ENCODE measurements around the gene TERT.
"Not testable (repeated sequence)": the region's sequence is repeated elsewhere in the genome, so short reads cannot be mapped to it uniquely, and the experiment has no call there.

Gene TERT

DNA sequence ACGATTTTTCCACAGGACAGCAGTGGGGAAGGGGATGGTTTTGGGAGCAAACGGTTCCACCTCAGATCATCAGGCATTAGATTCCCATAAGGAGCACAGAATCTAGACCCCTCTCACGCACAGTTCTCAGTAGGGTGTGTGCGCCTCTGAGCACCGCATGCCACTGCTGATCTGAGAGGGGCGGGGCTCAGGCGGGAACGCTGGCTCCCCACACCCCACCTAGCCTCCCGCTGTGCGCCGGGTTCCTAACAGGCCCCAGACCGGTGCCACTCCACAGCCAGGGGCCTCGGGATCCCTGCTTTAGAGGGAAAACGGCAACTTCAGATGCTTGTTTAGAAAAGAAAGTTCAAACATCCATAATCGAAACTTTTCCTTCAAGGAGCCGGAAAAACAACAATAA, 20.4 kb downstream of the TERT start:
- ATAC-seq (replicated peaks; ENCODE audit: extremely low read depth, poor library complexity, severe bottlenecking) = no peak
- Mint-ChIP-seq H3K9me3 (no peaks in the 10 kb centered on the region), H3K4me3 (no peak overlapping the region), H3K36me3 (ENCODE audit: insufficient read depth) (peaks cover 2% of the 10 kb centered on the region), H3K4me1 (peaks cover 8% of the 10 kb centered on the region), H3K27ac (ENCODE audit: low read depth) (no peak overlapping the region), H3K27me3 (no peaks in the 10 kb centered on the region)
- DNase-seq (ENCODE audit: low spot score in 2 of 2) = no peak

DNA sequence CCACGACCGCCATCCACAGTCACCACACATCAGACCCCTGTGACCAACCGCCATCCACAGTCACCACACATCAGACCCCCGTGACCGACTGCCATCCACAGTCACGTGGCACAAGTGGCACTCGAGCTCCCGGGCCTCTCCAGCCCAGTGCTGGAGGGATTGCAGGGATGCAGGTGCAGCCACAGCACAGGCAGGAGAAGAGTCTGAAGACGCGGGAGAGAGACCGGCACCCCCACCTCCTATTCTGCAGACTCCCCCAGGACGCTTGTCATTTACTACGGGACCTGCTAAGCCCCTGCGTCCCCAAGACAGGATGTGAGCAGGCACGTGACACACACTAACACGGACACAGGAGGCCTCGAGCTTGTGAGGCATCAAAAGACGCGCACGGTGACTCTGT, 21.1 kb downstream of the TERT start:
- Mint-ChIP-seq H3K27me3 (no peaks in the 10 kb centered on the region), H3K27ac (ENCODE audit: low read depth) (no peak overlapping the region), H3K4me3 (no peak overlapping the region), H3K9me3 (no peaks in the 10 kb centered on the region), H3K4me1 (peaks cover 13% of the 10 kb centered on the region), H3K36me3 (ENCODE audit: insufficient read depth) (peaks cover 2% of the 10 kb centered on the region)
- DNase-seq (ENCODE audit: low spot score in 2 of 2) = no peak
- ATAC-seq (replicated peaks; ENCODE audit: extremely low read depth, poor library complexity, severe bottlenecking) = no peak

DNA sequence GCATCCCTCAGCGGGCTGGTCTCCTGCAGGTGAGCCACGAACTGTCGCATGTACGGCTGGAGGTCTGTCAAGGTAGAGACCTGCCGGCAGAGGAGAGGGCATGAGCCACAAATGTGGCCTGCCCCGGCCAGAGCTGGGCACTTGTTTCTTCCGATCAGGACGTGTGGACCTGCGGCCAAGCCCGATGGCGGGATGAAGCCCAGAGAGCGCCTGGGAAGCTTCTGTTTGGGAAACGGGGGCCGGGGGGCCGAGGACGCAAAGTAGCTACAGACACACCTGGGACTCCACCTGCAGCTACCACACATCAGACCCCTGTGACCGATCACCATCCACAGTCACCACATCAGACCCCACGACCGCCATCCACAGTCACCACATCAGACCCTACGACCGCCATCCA, 22.7 kb downstream of the TERT start:
- Mint-ChIP-seq H3K27me3 (no peaks in the 10 kb centered on the region), H3K27ac (ENCODE audit: low read depth) (no peak overlapping the region), H3K9me3 (no peaks in the 10 kb centered on the region), H3K4me3 (no peak overlapping the region), H3K4me1 (peaks cover 18% of the 10 kb centered on the region), H3K36me3 (ENCODE audit: insufficient read depth) (peaks cover 2% of the 10 kb centered on the region)
- DNase-seq (ENCODE audit: low spot score in 2 of 2) (no peak), ATAC-seq (replicated peaks; ENCODE audit: extremely low read depth, poor library complexity, severe bottlenecking) (no peak)

DNA sequence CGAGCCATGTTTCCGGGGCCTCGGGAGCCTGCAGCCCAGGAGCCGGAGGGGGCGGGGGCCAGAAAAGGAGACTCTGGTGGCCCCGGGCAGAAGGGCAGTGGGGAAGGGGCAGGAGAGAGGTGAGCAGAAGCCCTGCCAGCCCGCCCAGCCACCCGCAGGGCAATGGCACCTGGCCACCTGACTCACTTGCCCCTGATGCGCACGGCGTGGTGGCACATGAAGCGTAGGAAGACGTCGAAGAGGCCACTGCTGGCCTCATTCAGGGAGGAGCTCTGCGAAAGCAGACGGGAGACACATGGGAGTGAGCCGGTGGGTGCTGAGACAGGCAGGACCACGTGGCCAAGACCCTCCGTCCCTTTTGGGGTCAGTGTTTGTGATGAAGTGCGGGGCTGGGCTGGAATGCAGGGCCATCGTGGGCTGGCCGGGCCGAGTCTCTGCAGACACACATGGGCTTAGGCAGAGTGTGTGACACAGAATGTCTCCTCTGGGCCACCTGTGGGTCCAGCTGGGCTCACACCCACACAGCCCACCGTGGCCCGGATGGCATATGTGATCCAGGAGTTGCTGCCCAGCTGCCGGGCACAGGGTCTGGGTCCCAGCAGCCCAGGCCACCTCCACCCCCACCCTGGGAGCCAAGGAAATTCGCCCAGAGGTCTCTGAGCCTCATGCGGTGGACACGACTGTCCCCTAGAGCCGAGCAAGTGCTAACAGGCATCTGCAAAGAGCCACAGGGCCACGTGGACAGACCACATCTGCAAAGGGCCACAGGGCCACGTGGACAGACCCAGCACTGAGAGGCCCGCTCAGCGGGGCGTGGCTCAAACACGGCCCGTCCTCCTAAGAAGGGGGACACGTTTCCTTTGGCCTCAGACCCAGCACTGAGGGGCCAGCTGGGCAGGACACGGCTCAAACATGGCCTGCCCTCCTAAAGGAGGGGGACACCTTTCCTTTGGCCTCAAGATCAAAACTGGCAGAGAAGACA, 23.6 kb downstream of the TERT start:
- no peak overlapping the region for H3K27ac Mint-ChIP-seq (ENCODE audit: low read depth)
- no peaks in the 10 kb centered on the region for H3K27me3 Mint-ChIP-seq
- ATAC-seq (replicated peaks; ENCODE audit: extremely low read depth, poor library complexity, severe bottlenecking) (no peak), DNase-seq (ENCODE audit: low spot score in 2 of 2) (no peak)
- peaks cover 12% of the 10 kb centered on the region for H3K4me1 Mint-ChIP-seq
- H3K4me3 Mint-ChIP-seq = no peak overlapping the region
- no peaks in the 10 kb centered on the region for H3K9me3 Mint-ChIP-seq
- H3K36me3 Mint-ChIP-seq (ENCODE audit: insufficient read depth) = peaks cover 2% of the 10 kb centered on the region

DNA sequence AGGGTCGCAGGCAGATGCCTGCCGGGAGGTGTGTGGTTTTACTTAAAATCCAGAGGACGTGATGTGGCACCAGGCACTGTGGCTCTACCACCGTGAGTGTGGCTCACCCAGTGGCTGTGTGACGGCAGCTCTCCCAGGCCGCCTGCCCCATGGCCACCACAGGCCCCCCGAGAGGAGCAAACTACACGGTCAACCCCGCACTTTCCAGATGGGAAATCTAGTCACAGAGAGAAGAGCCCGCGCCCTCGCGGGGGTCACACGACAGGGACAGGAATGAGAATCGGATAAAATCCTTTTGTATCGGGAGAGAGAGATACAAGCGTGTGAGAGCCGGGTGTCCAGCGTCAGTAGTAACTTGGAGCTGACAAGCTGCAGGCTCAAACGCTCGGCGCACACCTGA, 24.4 kb downstream of the TERT start:
- H3K4me1 Mint-ChIP-seq = peaks cover 10% of the 10 kb centered on the region
- H3K4me3 Mint-ChIP-seq = no peak overlapping the region
- H3K9me3 Mint-ChIP-seq = no peaks in the 10 kb centered on the region
- no peak for DNase-seq (ENCODE audit: low spot score in 2 of 2)
- peaks cover 2% of the 10 kb centered on the region for H3K36me3 Mint-ChIP-seq (ENCODE audit: insufficient read depth)
- H3K27me3 Mint-ChIP-seq = no peaks in the 10 kb centered on the region
- no peak overlapping the region for H3K27ac Mint-ChIP-seq (ENCODE audit: low read depth)
- no peak for ATAC-seq (replicated peaks; ENCODE audit: extremely low read depth, poor library complexity, severe bottlenecking)

DNA sequence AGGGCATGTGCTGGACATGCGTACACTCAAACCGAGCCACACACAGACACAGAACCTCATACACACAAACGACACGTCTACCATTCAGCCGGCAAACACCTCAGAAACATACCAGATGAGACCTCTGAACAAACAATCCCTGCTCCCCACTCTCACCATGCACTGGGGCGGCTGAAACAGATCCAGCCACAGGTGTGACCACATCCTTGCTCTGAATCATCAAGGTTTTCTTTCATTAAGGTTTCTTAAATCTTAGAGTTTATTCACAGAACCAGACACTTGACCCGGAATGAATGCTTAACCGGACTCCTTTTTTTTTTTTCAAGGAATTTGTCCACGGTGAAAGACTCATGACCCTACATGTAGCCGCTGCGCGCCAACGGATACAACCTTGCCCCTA, 26.2 kb downstream of the TERT start:
- ATAC-seq (replicated peaks; ENCODE audit: extremely low read depth, poor library complexity, severe bottlenecking) (peak; percentile 91), DNase-seq (ENCODE audit: low spot score in 2 of 2) (peak in 1 of 2 donors; percentile 32)
- Mint-ChIP-seq H3K4me3 (no peak overlapping the region), H3K27me3 (no peaks in the 10 kb centered on the region), H3K27ac (ENCODE audit: low read depth) (no peak overlapping the region), H3K4me1 (peaks cover 10% of the 10 kb centered on the region), H3K9me3 (no peaks in the 10 kb centered on the region), H3K36me3 (ENCODE audit: insufficient read depth) (peaks cover 2% of the 10 kb centered on the region)

DNA sequence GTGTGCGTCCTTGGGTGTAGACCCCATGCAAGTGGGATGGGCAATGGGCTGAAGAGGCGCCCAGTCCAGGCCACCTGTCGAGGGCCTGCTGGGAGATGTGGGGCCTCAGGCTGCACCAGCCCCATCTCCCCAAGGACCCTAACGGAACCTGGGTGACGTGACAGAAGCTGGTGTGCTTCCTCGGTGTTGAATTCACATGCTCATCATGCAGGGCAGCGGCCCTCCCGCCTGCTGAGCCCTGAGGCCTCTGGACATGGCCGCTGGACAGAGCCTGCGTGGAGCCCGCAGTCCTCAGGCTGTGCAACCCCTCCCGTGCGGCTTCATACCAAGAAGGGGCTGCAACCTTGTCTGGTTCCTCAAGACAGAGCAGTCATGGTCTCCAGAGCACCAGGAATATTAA, 26.8 kb downstream of the TERT start:
- H3K27me3 Mint-ChIP-seq = no peaks in the 10 kb centered on the region
- H3K4me3 Mint-ChIP-seq = no peak overlapping the region
- H3K27ac Mint-ChIP-seq (ENCODE audit: low read depth) = no peak overlapping the region
- peaks cover 10% of the 10 kb centered on the region for H3K4me1 Mint-ChIP-seq
- H3K9me3 Mint-ChIP-seq = no peaks in the 10 kb centered on the region
- ATAC-seq (replicated peaks; ENCODE audit: extremely low read depth, poor library complexity, severe bottlenecking) = no peak
- DNase-seq (ENCODE audit: low spot score in 2 of 2) = no peak
- peaks cover 2% of the 10 kb centered on the region for H3K36me3 Mint-ChIP-seq (ENCODE audit: insufficient read depth)

DNA sequence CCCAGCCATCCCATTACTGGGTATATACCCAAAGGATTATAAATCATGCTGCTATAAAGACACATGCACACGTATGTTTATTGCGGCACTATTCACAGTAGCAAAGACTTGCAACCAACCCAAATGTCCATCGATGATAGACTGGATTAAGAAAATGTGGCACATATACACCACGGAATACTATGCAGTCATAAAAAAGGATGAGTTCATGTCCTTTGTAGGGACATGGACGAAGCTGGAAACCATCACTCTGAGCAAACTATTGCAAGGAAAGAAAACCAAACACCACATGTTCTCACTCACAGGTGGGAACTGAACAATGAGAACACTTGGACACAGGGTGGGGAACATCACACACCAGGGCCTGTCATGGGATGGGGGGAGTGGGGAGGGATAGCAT, 27.4 kb downstream of the TERT start:
- not testable (repeated sequence) for H3K27me3 Mint-ChIP-seq; ATAC-seq (replicated peaks; ENCODE audit: extremely low read depth, poor library complexity, severe bottlenecking); H3K27ac Mint-ChIP-seq (ENCODE audit: low read depth); H3K36me3 Mint-ChIP-seq (ENCODE audit: insufficient read depth); H3K4me3 Mint-ChIP-seq; H3K9me3 Mint-ChIP-seq; DNase-seq (ENCODE audit: low spot score in 2 of 2)
- peaks cover 10% of the 10 kb centered on the region for H3K4me1 Mint-ChIP-seq

DNA sequence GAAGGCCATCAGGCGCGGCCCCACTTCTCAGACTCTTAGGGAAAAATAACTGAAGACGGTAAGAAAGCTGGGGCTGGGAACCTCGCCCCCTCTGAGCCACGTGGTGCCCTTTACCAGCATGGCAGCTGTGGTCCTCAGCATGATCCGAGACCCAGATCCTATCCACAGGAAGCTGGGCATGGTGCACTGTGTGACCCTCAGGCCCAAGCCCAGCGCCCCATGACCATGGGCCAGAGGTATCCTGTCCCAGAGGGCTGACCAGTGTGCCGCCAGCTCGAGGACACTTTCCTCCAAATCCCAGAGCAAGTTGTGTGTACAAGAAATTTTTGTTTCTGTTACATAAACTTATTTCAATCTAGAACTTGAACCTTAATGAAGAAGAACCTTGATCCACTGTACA, 28.1 kb downstream of the TERT start:
- ATAC-seq (replicated peaks; ENCODE audit: extremely low read depth, poor library complexity, severe bottlenecking) = no peak
- no peak overlapping the region for H3K4me3 Mint-ChIP-seq
- peaks cover 10% of the 10 kb centered on the region for H3K4me1 Mint-ChIP-seq
- H3K9me3 Mint-ChIP-seq = no peaks in the 10 kb centered on the region
- no peak overlapping the region for H3K27ac Mint-ChIP-seq (ENCODE audit: low read depth)
- DNase-seq (ENCODE audit: low spot score in 2 of 2) = no peak
- H3K27me3 Mint-ChIP-seq = no peaks in the 10 kb centered on the region
- H3K36me3 Mint-ChIP-seq (ENCODE audit: insufficient read depth) = peaks cover 2% of the 10 kb centered on the region

DNA sequence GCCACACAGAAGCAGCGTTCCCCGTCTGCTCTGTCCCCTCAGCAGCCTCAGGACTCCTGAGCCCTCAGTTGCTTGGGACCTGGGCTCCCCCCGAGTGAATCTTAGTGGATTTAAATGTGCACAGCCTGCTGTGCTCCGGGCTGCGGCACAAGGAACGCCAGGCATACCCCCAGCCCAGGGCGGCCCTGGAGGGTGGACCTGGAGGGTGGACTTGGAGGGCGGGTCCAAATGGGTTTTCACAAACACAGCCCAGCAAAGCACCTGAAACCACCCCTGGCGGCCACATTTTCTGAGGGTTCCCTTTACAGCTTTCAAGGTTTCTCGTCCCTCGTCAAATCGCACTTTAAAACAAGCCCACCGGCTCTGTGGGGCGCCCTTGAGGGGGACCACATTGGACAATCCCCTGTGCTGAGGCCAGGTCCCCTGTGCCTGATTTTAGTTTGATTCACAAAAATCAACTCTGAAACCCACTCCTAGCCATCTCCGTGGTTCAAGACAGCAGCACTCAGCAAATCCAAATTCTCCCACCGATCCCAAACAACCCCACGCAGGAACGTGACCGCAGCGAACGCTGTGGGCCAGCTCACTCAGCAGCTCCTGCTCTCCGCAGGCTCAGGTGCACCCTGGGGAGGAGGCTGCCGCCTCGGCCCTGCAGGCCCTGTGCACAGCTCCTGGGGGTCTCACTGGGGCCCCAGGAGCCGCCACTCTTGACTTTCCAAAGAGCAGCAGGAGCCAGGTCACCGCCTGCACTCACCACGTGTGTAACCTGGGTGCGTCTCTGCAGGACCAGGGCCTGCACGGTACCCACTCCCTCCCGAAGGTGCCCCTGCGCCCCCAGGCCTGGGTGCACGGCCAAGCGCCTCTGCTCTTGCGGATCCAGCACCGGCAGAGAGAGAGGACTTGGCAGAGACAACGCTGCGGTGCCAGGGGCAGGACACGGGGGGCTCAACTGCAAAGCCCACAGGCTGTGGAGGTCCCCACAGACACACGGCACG, 29.1 kb downstream of the TERT start:
- Mint-ChIP-seq H3K27me3 (no peaks in the 10 kb centered on the region), H3K27ac (ENCODE audit: low read depth) (no peak overlapping the region), H3K4me3 (no peak overlapping the region), H3K36me3 (ENCODE audit: insufficient read depth) (peaks cover 2% of the 10 kb centered on the region), H3K4me1 (peaks cover 11% of the 10 kb centered on the region), H3K9me3 (no peaks in the 10 kb centered on the region)
- ATAC-seq (replicated peaks; ENCODE audit: extremely low read depth, poor library complexity, severe bottlenecking) (no peak), DNase-seq (ENCODE audit: low spot score in 2 of 2) (no peak)

DNA sequence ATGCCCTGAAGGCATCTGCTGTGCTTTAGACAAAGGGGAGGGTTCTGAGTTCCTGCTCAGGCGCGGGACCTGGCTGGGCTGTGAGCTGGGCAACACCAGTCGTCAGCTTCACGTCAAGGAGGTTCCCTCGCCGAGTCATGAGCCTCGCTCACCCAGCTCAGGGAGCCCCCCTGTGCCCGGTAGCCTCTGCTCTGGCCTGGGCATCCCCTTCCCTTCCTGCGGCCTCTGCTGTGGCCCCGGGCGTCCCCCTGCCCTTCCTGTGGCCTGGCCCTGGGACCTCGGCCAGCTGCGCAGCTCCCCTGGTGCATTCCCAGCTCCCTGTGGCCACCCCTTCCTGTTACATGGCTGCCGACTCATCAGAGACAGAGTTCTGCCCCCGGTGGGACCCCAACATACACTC, 29.8 kb downstream of the TERT start:
- peaks cover 15% of the 10 kb centered on the region for H3K4me1 Mint-ChIP-seq
- no peak for DNase-seq (ENCODE audit: low spot score in 2 of 2)
- no peak for ATAC-seq (replicated peaks; ENCODE audit: extremely low read depth, poor library complexity, severe bottlenecking)
- H3K27ac Mint-ChIP-seq (ENCODE audit: low read depth) = no peak overlapping the region
- H3K4me3 Mint-ChIP-seq = no peak overlapping the region
- no peaks in the 10 kb centered on the region for H3K36me3 Mint-ChIP-seq (ENCODE audit: insufficient read depth)
- no peaks in the 10 kb centered on the region for H3K9me3 Mint-ChIP-seq
- no peaks in the 10 kb centered on the region for H3K27me3 Mint-ChIP-seq

DNA sequence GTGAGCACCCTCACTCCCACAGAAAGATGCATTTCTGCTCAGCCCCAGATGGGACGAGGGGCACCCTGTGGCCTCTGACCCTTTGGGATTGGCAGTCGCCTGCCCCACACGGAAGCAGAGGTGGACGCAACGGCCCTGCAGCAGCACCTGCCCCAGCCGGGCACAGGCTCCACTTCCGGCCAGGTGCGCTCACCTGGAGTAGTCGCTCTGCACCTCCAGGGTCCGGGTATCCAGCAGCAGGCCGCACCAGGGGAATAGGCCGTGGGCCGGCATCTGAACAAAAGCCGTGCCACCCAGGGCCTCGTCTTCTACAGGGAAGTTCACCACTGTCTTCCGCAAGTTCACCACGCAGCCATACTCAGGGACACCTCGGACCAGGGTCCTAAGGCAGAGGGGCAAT, 30.7 kb downstream of the TERT start:
- no peak for DNase-seq (ENCODE audit: low spot score in 2 of 2)
- ATAC-seq (replicated peaks; ENCODE audit: extremely low read depth, poor library complexity, severe bottlenecking) = no peak
- Mint-ChIP-seq H3K9me3 (no peaks in the 10 kb centered on the region), H3K36me3 (ENCODE audit: insufficient read depth) (no peaks in the 10 kb centered on the region), H3K27ac (ENCODE audit: low read depth) (no peak overlapping the region), H3K4me3 (no peak overlapping the region), H3K27me3 (no peaks in the 10 kb centered on the region), H3K4me1 (peaks cover 14% of the 10 kb centered on the region)
